ENCODE data around the gene ZBED4. TPM values are rescaled to one million over a fixed set of nuclear protein-coding genes. Genes with fewer than 3 reads are reported as not detected.

Gene ZBED4
- total and polyA plus RNA-seq, 3 donors from 2014 or later = 9.1 to 18.2 (median 17.2) TPM

- Histone ChIP-seq H3K4me1 (peaks cover 7% of the 10 kb centered on the region), H3K9me3 (no peaks in the 10 kb centered on the region), H3K27me3 (no peaks in the 10 kb centered on the region), H3K4me3 (no peak overlapping the region), H3K27ac (no peak overlapping the region), H3K36me3 (ENCODE audit: low read depth, missing control alignments) (no peaks in the 10 kb centered on the region)
- whole genome bisulfite sequencing, 2 donors = 83% methylated on average over 18 of the region's 18 CpGs
- DNase-seq = no peak
- intact Hi-C loops (cut with DNase I; ENCODE audit: low total_unique reads) = no loop called here
- TF ChIP-seq POLR2A (IDR thresholded peaks at IDR 0.05) = no peak
- no peak for TF ChIP-seq CTCF (IDR thresholded peaks at IDR 0.05)
Measured at GRCh38 chr22:49811020-49811791, 42.4 kb upstream of the ZBED4 start.

GRCh38 chr22:49812838-49813237 is 40.8 kb upstream of the ZBED4 start:
- Histone ChIP-seq H3K27ac (no peak overlapping the region), H3K4me1 (peaks cover 7% of the 10 kb centered on the region), H3K9me3 (no peaks in the 10 kb centered on the region), H3K27me3 (no peaks in the 10 kb centered on the region), H3K36me3 (ENCODE audit: low read depth, missing control alignments) (no peaks in the 10 kb centered on the region), H3K4me3 (no peak overlapping the region)
- DNase-seq = no peak
- intact Hi-C loops (cut with DNase I; ENCODE audit: low total_unique reads) = no loop called here
- TF ChIP-seq POLR2A (IDR thresholded peaks at IDR 0.05) = no peak
- TF ChIP-seq CTCF (IDR thresholded peaks at IDR 0.05) = no peak
- 66 to 73% methylated on average over 11 of the region's 11 CpGs for WGBS, 2 donors

GRCh38 chr22:49814164-49814686 is 39.4 kb upstream of the ZBED4 start:
- DNase-seq = no peak
- H3K27ac ChIP-seq = no peak overlapping the region
- intact Hi-C loops (cut with DNase I; ENCODE audit: low total_unique reads) = no loop called here
- peaks cover 7% of the 10 kb centered on the region for H3K4me1 ChIP-seq
- H3K4me3 ChIP-seq = no peak overlapping the region
- 93 to 95% methylated on average over 3 to 14 of the region's 14 CpGs for WGBS, 2 donors
- H3K9me3 ChIP-seq = no peaks in the 10 kb centered on the region
- H3K36me3 ChIP-seq (ENCODE audit: low read depth, missing control alignments) = no peaks in the 10 kb centered on the region
- TF ChIP-seq POLR2A (IDR thresholded peaks at IDR 0.05) (no peak), CTCF (IDR thresholded peaks at IDR 0.05) (no peak)
- H3K27me3 ChIP-seq = no peaks in the 10 kb centered on the region

- Histone ChIP-seq H3K4me3 (no peak overlapping the region), H3K27me3 (no peaks in the 10 kb centered on the region), H3K36me3 (ENCODE audit: low read depth, missing control alignments) (no peaks in the 10 kb centered on the region), H3K9me3 (no peaks in the 10 kb centered on the region), H3K27ac (no peak overlapping the region), H3K4me1 (peaks cover 7% of the 10 kb centered on the region)
- WGBS, 2 donors = 78 to 88% methylated on average over 8 of the region's 8 CpGs
- intact Hi-C loops (cut with DNase I; ENCODE audit: low total_unique reads) = no loop called here
- TF ChIP-seq CTCF (IDR thresholded peaks at IDR 0.05) (no peak), POLR2A (IDR thresholded peaks at IDR 0.05) (no peak)
- DNase-seq = no peak
Measured at GRCh38 chr22:49814856-49815255, 38.8 kb upstream of the ZBED4 start.
